Muscle layer of colon (tissue), 2 donors: ENCODE results near the gene PRPF40A.
A peak's percentile ranks its signal among the peaks of the same experiment; 100 is the strongest.

ENCODE experiments used
- H3K27ac ChIP-seq: one replicate; pipeline ENCODE4 v1.7.0; 2013; ENCODE audit warnings: low read depth, mild to moderate bottlenecking, low read length, moderate library complexity
- H3K27me3 ChIP-seq, 2 donors: one replicate each; pipeline ENCODE4 v1.7.0; 2013; ENCODE audit warnings: low read length in 2 of 2, mild to moderate bottlenecking in 2 of 2; ENCODE audit not compliant: insufficient read depth in 2 of 2, control insufficient read depth in 1 of 2
- H3K36me3 ChIP-seq: one replicate; pipeline ENCODE4 v1.7.0; 2013; ENCODE audit warnings: mild to moderate bottlenecking, low read length; ENCODE audit not compliant: insufficient read depth
- H3K4me1 ChIP-seq: one replicate; pipeline ENCODE4 v1.7.0; 2013; ENCODE audit warnings: mild to moderate bottlenecking, low read length; ENCODE audit not compliant: insufficient read depth
- H3K4me3 ChIP-seq, 2 donors: one replicate each; pipeline ENCODE4 v1.7.0; 2013; ENCODE audit warnings: low read length in 2 of 2, low read depth in 1 of 2, mild to moderate bottlenecking in 1 of 2, moderate library complexity in 1 of 2
- H3K9ac ChIP-seq: one replicate; pipeline ENCODE4 v1.7.0; 2013; ENCODE audit warnings: low read length
- H3K9me3 ChIP-seq: one replicate; pipeline ENCODE4 v1.7.0; 2013; ENCODE audit warnings: mild to moderate bottlenecking, low read length
- donor health status: abdominal sarcoma.
- donor health status: Adenocarcinoma of cecum.

The PRPF40A gene

GRCh38 chr2:152648336-152648735 is 68.9 kb downstream of the PRPF40A start:
- Histone ChIP-seq H3K9ac (no peak overlapping the region), H3K36me3 (peaks cover 10% of the 10 kb centered on the region), H3K27ac (peak overlapping the region; percentile 32), H3K4me3 (no peak overlapping the region), H3K4me1 (peaks cover 20% of the 10 kb centered on the region), H3K9me3 (no peaks in the 10 kb centered on the region), H3K27me3 (no peaks in the 10 kb centered on the region)

DNA sequence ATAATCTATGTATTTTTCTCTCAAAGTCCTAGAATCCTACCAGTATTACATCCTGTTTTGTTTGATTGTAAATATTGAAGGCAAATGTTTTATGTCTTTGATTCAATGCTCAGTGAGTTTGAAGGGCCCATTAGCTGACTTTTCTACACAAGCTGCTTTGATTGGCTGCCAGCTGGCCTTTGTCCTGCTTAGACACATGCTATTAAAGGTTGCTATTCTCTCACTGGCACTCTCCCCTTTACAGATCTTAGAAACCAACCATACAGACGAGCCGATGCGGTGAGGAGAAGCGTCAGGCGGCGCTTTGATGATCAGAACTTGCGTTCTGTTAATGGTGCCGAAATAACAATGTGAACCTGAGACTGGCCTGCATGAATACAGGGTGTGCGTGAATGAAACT is 69.7 kb downstream of the PRPF40A start:
- peak overlapping the region; percentile 32 for H3K27ac ChIP-seq
- H3K4me3 ChIP-seq: no peak overlapping the region
- H3K9ac ChIP-seq: no peak overlapping the region

DNA sequence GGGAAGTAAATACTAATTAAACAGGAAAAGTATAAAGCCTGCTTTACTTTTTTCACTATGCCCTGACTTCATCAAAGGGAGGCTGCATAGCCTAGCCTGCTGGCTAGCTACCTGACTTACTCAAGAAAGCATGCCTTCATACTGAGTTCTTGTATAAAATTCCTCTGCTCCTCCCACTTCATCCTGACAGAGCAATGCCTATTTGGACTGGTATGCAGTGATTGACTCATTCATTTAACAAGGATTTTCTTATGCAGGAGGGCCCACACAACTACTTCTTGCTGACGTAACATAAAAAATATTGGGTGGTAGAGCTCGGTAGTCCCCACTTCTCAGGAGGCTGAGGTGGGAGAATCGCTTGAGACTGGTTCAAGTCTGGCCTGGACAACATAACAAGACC is 70.5 kb downstream of the PRPF40A start:
- peaks cover 20% of the 10 kb centered on the region for H3K4me1 ChIP-seq
- no peaks in the 10 kb centered on the region for H3K27me3 ChIP-seq
- H3K36me3 ChIP-seq: peaks cover 9% of the 10 kb centered on the region
- no peak overlapping the region for H3K9ac ChIP-seq
- no peaks in the 10 kb centered on the region for H3K9me3 ChIP-seq
- peak overlapping the region; percentile 19 for H3K27ac ChIP-seq
- no peak overlapping the region for H3K4me3 ChIP-seq

More for the DNA sequence above, 69.7 kb downstream of the PRPF40A start:
- peaks cover 20% of the 10 kb centered on the region for H3K4me1 ChIP-seq
- no peaks in the 10 kb centered on the region for H3K27me3 ChIP-seq
- H3K9me3 ChIP-seq: no peaks in the 10 kb centered on the region
- peaks cover 9% of the 10 kb centered on the region for H3K36me3 ChIP-seq

DNA sequence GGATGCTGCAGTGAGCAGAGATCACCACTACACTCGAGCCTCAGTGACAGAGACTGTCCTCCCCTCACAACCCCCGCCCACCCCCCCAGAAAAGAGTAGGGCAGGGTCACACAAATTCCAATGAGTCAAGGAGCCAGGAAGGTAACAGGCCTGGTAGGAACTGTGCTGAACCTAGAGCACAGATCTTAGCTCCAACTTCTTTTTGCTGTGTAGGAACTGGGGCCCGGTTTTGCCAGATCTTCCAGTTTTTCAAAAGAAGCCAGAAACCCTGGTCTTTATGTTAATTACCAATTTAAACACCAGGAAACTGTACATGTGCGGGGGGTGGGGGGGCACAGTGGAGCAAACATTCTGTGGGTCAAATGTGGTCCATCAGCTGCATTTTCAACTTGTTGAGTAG is 71.0 kb downstream of the PRPF40A start:
- Histone ChIP-seq H3K4me3 (no peak overlapping the region), H3K9ac (no peak overlapping the region), H3K9me3 (no peaks in the 10 kb centered on the region), H3K27me3 (no peaks in the 10 kb centered on the region), H3K36me3 (peaks cover 13% of the 10 kb centered on the region), H3K27ac (no peak overlapping the region), H3K4me1 (peaks cover 20% of the 10 kb centered on the region)

GRCh38 chr2:152644189-152644873 is 72.9 kb downstream of the PRPF40A start:
- Histone ChIP-seq H3K27ac (no peak overlapping the region), H3K9me3 (no peaks in the 10 kb centered on the region), H3K9ac (no peak overlapping the region), H3K4me3 (no peak overlapping the region), H3K4me1 (peaks cover 20% of the 10 kb centered on the region), H3K27me3 (no peaks in the 10 kb centered on the region), H3K36me3 (peaks cover 29% of the 10 kb centered on the region)

DNA sequence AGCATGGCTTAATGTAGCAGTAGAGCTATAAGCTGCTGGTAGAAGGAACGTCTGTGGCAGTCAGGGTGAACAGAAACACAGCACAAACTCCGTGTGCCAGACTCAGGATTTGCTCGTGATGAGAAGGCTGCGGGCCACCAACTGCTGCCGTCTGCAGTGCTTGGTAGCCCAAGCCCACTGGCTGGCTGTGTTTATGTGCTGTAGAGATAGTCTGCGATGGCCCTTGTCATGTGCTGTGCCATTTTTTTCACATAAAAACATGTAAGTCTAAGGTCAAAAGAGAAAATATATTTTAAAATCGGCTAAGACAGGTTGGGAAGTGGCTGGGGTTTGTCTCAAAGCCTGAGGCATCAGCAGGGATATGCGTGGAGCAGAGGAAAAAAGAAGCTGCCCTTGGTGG is 78.7 kb downstream of the PRPF40A start:
- peaks cover 7% of the 10 kb centered on the region for H3K4me1 ChIP-seq
- peaks cover 55% of the 10 kb centered on the region for H3K36me3 ChIP-seq
- no peak overlapping the region for H3K4me3 ChIP-seq
- no peaks in the 10 kb centered on the region for H3K9me3 ChIP-seq
- no peak overlapping the region for H3K9ac ChIP-seq
- H3K27me3 ChIP-seq: no peaks in the 10 kb centered on the region
- no peak overlapping the region for H3K27ac ChIP-seq

DNA sequence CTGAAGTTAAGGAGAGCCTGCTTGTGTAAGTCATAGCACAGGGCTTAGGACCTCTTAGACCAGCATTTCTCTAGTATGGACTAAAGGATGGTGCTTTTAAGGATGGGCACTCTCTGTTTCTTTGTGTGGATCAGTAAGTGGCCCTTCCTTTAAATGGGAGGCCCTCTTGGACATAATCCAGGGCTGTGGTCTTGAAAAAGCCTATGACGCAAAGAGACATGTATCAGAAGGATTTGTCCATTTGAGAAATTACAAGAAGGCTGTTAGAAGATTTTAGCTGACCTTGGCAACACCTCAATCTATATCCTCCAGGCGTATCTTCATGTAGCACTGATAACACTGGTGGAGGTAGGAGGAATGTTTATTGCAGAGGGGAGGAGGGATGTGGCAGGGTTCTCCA is 79.2 kb downstream of the PRPF40A start:
- Histone ChIP-seq H3K36me3 (peaks cover 55% of the 10 kb centered on the region), H3K4me3 (no peak overlapping the region)

GRCh38 chr2:152637251-152637650 is 80.0 kb downstream of the PRPF40A start:
- H3K27me3 ChIP-seq: no peaks in the 10 kb centered on the region
- H3K36me3 ChIP-seq: peaks cover 59% of the 10 kb centered on the region
- H3K9me3 ChIP-seq: no peaks in the 10 kb centered on the region
- H3K9ac ChIP-seq: no peak overlapping the region
- H3K27ac ChIP-seq: no peak overlapping the region
- H3K4me1 ChIP-seq: peaks cover 7% of the 10 kb centered on the region
- no peak overlapping the region for H3K4me3 ChIP-seq

More for the DNA sequence above, 79.2 kb downstream of the PRPF40A start:
- H3K27ac ChIP-seq: no peak overlapping the region
- peaks cover 7% of the 10 kb centered on the region for H3K4me1 ChIP-seq
- no peaks in the 10 kb centered on the region for H3K27me3 ChIP-seq
- no peaks in the 10 kb centered on the region for H3K9me3 ChIP-seq
- H3K9ac ChIP-seq: no peak overlapping the region

- H3K27ac ChIP-seq: no peak overlapping the region
- peaks cover 58% of the 10 kb centered on the region for H3K36me3 ChIP-seq
Measured at GRCh38 chr2:152635635-152636298, 81.5 kb downstream of the PRPF40A start.

DNA sequence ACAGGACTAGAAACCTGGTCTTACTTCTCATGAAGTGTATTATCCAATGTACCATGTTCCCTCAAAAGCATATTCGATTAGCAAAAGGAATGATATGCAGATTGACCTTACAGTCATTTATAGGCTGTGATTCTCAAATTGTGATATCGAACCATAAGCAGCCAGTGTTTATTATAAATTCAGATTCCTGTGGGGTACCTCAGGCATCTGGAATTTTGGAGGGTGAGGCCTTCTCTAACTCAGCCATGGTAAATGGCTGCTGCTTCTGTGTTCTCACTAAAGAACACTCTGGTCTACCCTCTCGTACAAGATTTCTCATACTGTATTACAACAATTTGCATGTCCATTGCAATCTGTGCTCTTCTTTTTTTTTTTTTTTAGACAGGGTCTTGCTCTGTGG is 84.5 kb downstream of the PRPF40A start:
- H3K9ac ChIP-seq: no peak overlapping the region
- H3K27ac ChIP-seq: no peak overlapping the region
- no peaks in the 10 kb centered on the region for H3K27me3 ChIP-seq
- H3K36me3 ChIP-seq: peaks cover 44% of the 10 kb centered on the region
- no peaks in the 10 kb centered on the region for H3K9me3 ChIP-seq
- H3K4me1 ChIP-seq: peaks cover 7% of the 10 kb centered on the region
- H3K4me3 ChIP-seq: no peak overlapping the region

More at GRCh38 chr2:152635635-152636298, 81.5 kb downstream of the PRPF40A start:
- H3K4me3 ChIP-seq: no peak overlapping the region
- H3K27me3 ChIP-seq: no peaks in the 10 kb centered on the region
- no peak overlapping the region for H3K9ac ChIP-seq
- H3K9me3 ChIP-seq: no peaks in the 10 kb centered on the region
- H3K4me1 ChIP-seq: peaks cover 7% of the 10 kb centered on the region

DNA sequence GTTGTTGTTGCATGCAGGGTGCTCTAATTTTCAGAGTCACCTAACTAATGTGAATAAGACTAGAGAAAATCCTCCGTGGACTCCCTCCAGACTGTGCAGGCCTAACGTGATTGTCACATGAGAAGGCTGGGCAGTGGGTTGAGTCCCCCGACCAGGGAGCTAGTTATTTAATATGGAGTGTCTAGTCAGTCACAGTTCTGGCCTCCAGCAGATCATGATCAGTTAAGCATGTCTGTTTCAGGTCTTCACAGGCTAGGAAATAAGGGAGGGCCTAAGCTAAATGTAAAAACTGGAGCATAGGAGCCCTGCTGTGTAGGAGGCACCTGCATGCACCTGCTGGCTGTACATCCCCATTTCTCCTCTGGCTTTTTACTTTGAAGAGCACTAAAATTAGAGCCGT is 86.8 kb downstream of the PRPF40A start:
- Histone ChIP-seq H3K27me3 (no peaks in the 10 kb centered on the region), H3K9ac (no peak overlapping the region), H3K9me3 (no peaks in the 10 kb centered on the region), H3K27ac (no peak overlapping the region), H3K4me1 (peaks cover 1% of the 10 kb centered on the region), H3K4me3 (no peak overlapping the region), H3K36me3 (peaks cover 29% of the 10 kb centered on the region)

- no peaks in the 10 kb centered on the region for H3K27me3 ChIP-seq
- H3K4me1 ChIP-seq: no peaks in the 10 kb centered on the region
- no peak overlapping the region for H3K4me3 ChIP-seq
- peaks cover 29% of the 10 kb centered on the region for H3K36me3 ChIP-seq
- H3K9ac ChIP-seq: no peak overlapping the region
- H3K9me3 ChIP-seq: no peaks in the 10 kb centered on the region
- no peak overlapping the region for H3K27ac ChIP-seq
Measured at GRCh38 chr2:152629202-152629601, 88.1 kb downstream of the PRPF40A start.
